Suprapubic skin (tissue), 4 donors: ENCODE results near the gene KLF9.

Experiments used
- CTCF ChIP-seq, 2 donors: fragments of 200-600 bp in 1 of 2; fragments of 450-650 bp in 1 of 2; sonication (generic) in 1 of 2; IDR thresholded peaks; one replicate each; pipeline ENCODE4 v1.5.1; 2016 to 2019; ENCODE audit warnings: antibody characterized with exemption in 2 of 2, mild to moderate bottlenecking in 1 of 2, moderate library complexity in 1 of 2
- EP300 ChIP-seq: sonication (generic); formaldehyde crosslinking; IDR thresholded peaks from one replicate; pipeline ENCODE4 v1.6.1; 2017; ENCODE audit warnings: antibody characterized with exemption
- POLR2AphosphoS5 ChIP-seq, 3 donors: sonication (generic); formaldehyde crosslinking; IDR thresholded peaks; one replicate each; pipeline ENCODE4 v1.6.1; 2017; ENCODE audit warnings: antibody characterized with exemption in 3 of 3

- TF ChIP-seq CTCF (IDR thresholded peaks at IDR 0.05), result no peak
- TF ChIP-seq POLR2AphosphoS5 (IDR thresholded peaks at IDR 0.05), result no peak
- TF ChIP-seq EP300, result no peak
Observed at GRCh38 chr9:70442328-70442848, 27.9 kb upstream of the KLF9 start.
